NCI-H1092 (cell line): ENCODE data around the gene BLACAT1.
"Not testable (repeated sequence)": the region's sequence is repeated elsewhere in the genome, so short reads cannot be mapped to it uniquely, and the experiment has no call there.

Experiments
- DNase-seq: peaks from one replicate; lab custom pipeline; 2025; lab: John Stamatoyannopoulos, UW

The BLACAT1 gene

DNA sequence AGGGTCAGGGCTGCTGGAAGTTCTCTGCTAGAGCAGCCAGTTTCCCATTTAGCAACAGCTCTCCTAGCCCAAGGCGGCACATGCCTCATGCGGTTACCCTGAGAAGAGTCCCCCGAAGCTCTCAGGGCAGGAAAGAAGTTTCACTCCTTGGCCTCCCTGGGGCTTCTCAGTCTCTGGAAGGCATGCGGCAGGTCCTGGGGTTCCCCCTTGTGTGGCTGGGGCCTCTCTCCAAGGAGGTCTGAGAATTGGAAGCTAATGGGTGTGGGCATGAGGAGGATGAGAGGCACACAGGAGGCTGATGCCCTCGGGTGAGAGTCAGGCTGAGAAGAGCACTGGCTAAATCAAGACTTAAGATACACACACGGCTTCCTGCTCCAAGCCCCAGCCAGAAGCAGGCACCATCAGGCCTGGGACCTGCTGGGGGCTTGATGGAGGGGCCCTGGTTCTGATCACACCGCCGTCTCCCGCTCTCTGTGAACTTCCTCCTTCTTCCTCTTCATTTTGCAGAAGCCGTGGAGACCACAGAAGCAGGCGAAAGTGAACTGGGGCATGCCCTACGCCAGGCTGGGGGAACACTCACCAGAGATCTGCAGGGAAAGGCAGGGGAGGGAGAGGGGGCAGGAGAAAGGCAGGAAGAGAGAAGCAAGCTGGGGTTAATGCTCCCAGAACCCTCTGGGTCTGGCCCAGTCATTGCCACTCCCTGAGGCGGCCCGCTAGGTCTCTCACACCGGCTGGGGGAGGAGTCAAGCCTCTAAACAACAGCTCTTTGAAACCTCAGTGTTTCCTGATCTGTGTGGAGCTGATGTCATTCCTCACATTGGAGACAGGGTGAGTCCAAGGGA, 15.1 kb downstream of the BLACAT1 start:
- DNase-seq, result no peak

GRCh38 chr1:205440121-205440475, 15.7 kb downstream of the BLACAT1 start:
- DNase-seq, result no peak

- peak; percentile 90 for DNase-seq
Measured at GRCh38 chr1:205438213-205439158, 17.4 kb downstream of the BLACAT1 start.

- no peak for DNase-seq
Measured at GRCh38 chr1:205437570-205437969, 18.3 kb downstream of the BLACAT1 start.

DNA sequence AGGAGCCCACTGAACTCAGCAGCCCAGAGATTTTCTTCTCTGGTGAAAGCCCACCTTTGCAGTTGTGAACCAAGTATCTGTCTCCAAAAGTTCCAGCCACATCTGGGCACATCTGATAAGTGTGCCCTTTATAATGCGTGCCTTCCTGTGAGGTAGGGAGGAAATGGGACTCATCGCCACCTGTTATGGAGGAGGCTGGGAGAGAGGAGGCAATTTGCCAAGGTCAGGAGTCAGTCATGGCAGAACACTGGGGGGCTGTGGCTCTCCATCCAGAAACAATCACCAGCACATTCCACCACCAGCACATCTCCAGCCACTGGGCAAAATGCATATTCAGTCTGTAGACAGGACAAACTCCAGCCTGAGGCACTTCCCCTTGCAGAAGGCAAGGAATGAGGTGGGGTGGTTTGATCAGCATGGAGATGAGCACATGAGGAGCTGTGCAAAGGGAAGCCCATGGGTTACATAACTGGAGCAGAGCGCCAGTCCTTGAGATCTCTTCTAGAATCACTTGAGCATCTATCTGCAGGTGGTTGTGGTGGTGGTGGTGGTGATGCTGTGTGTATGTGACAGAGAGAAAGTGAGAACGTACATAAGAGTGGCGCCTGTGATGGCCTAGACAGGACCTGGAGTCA, 19.0 kb downstream of the BLACAT1 start:
- no peak for DNase-seq

GRCh38 chr1:205435578-205436573, 20.0 kb downstream of the BLACAT1 start:
- peak; percentile 48 for DNase-seq

DNA sequence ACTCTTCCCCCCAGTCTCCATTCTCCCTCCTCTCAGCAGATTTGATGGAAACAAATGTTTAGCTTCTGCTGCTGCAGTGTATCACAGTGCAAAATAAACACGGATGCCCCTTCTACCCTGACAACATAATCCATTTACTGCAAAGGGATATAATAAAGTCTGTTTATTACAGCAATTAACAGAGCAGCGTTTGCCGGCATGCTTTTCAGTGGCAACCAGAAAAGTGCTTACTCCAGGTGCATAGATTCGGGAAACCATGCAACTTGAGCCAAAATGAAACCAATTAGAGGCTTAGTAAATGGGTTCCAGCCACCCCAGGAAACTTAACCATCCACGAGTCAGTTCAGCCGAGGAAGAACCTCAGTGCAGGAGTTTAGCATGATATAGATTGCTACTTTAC, 21.1 kb downstream of the BLACAT1 start:
- peak; percentile 87 for DNase-seq

DNA sequence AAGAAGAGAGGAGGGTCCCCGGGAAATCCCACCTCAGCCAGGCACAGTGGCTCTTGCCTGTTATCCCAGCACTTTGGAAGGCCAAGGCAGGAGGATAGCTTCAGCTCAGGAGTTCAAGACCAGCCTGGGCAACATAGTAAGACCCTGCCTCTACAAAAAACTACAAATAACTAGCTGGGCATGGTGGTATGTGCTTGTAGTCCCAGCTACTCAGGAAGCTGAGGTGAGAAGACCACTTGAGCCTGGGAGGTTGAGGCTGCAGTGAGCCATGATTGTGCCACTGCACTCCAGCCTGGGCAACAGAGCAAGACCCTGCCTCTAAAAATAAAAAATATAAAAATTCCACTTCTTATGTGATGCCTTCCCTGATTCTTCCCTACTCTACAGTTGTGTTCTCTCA, 23.2 kb downstream of the BLACAT1 start:
- not testable (repeated sequence) for DNase-seq

DNA sequence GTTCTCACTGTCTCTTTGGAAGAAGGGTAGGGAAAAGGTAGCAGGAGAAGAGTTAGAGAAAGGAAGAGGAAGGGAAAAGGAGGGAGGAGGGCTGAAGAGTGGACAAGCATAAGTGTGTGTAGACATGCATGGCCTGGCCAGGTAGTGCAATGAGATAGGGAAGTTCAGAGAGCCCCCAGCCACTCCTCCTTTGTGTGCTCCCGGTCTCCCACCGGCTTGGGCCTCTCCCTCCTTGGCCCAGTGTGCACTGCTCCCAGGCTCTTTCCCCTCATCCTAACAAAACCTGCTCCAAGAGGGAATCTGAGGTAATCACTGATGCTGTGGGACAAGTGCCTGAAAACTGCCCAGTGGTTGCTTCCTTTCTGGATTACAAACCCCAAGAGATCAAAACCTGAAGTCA, 23.7 kb downstream of the BLACAT1 start:
- no peak for DNase-seq

- no peak for DNase-seq
Measured at GRCh38 chr1:205430696-205431305, 25.0 kb downstream of the BLACAT1 start.

GRCh38 chr1:205429762-205430695, 25.8 kb downstream of the BLACAT1 start:
- DNase-seq, result no peak

DNA sequence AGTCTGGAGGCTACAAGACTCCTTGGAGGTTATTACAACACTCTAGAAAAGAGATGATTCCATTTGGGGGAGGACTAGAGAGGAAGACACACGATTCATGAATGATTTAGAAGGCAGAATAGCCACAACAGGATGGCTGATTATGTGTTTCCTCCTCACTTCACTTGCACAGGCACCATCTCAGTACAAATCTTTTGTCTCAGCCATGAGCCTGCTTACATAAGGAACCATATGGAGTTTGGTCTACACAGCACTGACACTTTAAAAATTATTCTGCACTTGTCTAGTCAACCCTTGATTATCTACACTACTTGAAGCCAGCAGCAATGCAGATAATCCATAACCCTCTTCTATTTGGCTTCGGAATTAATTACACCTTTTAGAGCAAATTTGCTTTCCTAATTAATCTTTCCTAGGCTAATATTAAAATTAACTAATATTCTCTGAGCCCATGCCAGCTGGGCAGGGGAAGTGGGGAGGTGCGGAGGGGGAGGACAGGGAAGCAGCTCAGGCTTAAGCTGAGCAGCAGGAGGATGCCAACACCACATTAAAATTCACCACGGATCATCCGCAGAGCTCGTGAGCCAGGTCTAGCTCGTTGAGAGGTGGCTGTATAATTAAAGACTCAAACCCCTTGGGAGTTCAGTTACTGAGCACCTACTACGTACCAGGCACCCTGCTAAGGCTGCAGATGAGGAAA, 30.8 kb downstream of the BLACAT1 start:
- no peak for DNase-seq

GRCh38 chr1:205423814-205424399, 31.9 kb downstream of the BLACAT1 start:
- DNase-seq, result no peak

GRCh38 chr1:205422993-205423642, 32.7 kb downstream of the BLACAT1 start:
- DNase-seq, result peak; percentile 36

DNA sequence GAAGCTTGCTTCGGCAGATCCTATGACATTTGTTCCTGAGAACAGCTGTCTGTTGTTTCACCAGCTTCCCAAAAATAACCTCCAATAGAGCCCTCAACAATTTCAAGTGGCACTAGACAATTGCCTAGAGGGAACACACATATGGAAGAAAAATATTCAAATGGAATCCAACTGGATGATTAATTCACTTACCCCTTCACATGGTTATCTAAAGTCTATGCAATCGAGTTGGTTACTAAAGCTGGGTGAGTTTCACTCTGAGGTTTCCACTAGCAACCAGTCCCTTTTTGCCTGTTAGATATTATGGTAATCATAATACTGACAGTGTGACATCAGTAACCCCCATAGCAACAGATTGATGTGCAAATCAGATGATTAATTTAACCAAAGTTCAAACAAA, 34.0 kb downstream of the BLACAT1 start, which contains the start of gene LEMD1:
Gene LEMD1, minus strand, starts transcription at position 259 of the 400 bp plus-strand sequence. CDS start 1,520 bp downstream, outside the sequence.
- DNase-seq, result peak; percentile 25

DNA sequence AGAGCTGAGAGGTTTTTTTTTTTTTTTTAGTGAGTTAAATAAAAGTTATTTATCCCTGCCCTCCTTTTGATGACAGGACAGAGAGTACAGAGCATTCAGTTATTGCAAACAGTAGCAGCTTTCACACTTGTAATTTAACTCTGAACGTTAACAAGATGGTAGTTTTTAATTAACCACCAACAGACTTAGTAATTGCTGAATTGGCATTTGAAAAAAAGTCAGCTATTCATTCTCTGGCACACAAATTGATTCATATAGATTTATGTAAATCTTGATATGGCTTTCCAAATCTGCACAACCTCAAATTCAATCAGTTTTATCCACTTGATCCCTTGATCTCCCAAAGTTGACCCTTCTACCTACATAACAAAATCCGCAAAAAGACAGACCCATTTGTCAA, 34.9 kb downstream of the BLACAT1 start:
- DNase-seq, result no peak

DNA sequence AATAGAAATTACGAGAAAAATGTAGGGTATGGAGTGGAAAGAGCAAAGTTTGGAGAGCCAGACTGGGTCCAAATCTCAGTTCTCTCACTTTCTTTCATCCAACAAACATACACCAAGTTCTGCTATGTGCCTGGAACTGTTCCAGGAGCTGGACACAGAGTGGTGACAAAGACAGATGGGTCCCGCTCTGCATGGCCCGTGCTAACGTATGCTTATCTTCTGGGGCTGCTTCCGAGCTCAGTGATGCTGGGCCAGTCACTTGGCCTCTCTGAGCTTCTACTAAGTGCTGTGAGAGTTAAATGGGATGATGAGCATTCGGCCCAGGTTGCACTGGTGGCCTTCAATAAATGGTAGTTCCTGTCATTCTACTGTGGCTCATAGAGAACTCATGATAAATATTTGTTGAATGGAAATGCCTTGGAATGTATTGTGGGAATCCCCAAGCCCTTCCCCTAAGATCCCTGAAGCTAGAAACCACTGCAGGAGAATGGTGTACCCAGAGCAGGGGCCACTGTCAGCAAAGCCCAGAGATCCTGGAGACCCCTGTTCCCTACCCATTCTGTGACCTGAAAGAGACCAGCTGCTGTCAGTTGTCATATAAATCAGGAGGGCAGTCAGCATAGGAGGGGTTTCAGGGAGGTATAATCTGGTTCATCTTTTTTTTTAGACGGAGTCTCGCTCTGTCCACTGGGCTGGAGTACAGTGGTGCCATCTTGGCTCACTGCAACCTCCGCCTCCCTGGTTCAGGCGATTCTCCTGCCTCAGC, 37.8 kb downstream of the BLACAT1 start:
- DNase-seq, result no peak
